ENCODE data around the gene CLEC2D. TPM values are rescaled to one million over a fixed set of nuclear protein-coding genes. Genes with fewer than 3 reads are reported as not detected.

The CLEC2D gene
- total and polyA plus RNA-seq, 10 of the 15 experiments (the other 5 are each of a cell fraction or from before 2014, with no cell fraction given): 4.6 to 29.8 (median 16.0) TPM

GRCh38 chr12:9667403-9668160 is 1.9 kb upstream of the CLEC2D start (continued):
- TF ChIP-seq PBX3 (IDR thresholded peaks at IDR 0.05; ENCODE audit: insufficient replicate concordance, low read depth, low read length) (no peak), IRF5 (IDR thresholded peaks at IDR 0.05; ENCODE audit: borderline replicate concordance) (no peak), MTA2 (IDR thresholded peaks at IDR 0.05; ENCODE audit: low read depth) (peak; percentile 66; the same call in 1 of the 2 replicates), ATF2 (IDR thresholded peaks at IDR 0.05; ENCODE audit: low read length) (peak; percentile 30; the same call in 1 of the 2 replicates), BACH1 (IDR thresholded peaks at IDR 0.05; ENCODE audit: borderline replicate concordance) (no peak), NRF1 (conservative IDR thresholded peaks at IDR 0.05; ENCODE audit: low read depth, low read length) (no peak), PAX5 (IDR thresholded peaks at IDR 0.05; ENCODE audit: borderline replicate concordance, low read depth, low read length) (no peak), SRF (IDR thresholded peaks at IDR 0.05; ENCODE audit: low read depth in 2 of 2, low read length in 2 of 2) (no peak), HDGF (IDR thresholded peaks at IDR 0.05) (no peak), PRDM15 (CRISPR knock-in tag; IDR thresholded peaks at IDR 0.05) (no peak), POU2F2 (IDR thresholded peaks at IDR 0.05; ENCODE audit: borderline replicate concordance, low read depth, low read length) (no peak), JUNB (IDR thresholded peaks at IDR 0.05) (peak; percentile 35), ZNF592 (IDR thresholded peaks at IDR 0.05) (no peak), RUNX3 (IDR thresholded peaks at IDR 0.05; ENCODE audit: low read length) (no peak; the same call in 1 of the 2 replicates), SREBF1 (IDR thresholded peaks at IDR 0.05; ENCODE audit: low read length) (no peak)

All from GM12878 (cell line).